D341Med (cell line): ENCODE data around the gene EGR1.
A peak's percentile ranks its signal among the peaks of the same experiment; 100 is the strongest.

ENCODE experiments used
- DNase-seq: peaks from one replicate; pipeline ENCODE4 v3.0.0; 2012; ENCODE audit warnings: low spot score

Gene EGR1

DNA sequence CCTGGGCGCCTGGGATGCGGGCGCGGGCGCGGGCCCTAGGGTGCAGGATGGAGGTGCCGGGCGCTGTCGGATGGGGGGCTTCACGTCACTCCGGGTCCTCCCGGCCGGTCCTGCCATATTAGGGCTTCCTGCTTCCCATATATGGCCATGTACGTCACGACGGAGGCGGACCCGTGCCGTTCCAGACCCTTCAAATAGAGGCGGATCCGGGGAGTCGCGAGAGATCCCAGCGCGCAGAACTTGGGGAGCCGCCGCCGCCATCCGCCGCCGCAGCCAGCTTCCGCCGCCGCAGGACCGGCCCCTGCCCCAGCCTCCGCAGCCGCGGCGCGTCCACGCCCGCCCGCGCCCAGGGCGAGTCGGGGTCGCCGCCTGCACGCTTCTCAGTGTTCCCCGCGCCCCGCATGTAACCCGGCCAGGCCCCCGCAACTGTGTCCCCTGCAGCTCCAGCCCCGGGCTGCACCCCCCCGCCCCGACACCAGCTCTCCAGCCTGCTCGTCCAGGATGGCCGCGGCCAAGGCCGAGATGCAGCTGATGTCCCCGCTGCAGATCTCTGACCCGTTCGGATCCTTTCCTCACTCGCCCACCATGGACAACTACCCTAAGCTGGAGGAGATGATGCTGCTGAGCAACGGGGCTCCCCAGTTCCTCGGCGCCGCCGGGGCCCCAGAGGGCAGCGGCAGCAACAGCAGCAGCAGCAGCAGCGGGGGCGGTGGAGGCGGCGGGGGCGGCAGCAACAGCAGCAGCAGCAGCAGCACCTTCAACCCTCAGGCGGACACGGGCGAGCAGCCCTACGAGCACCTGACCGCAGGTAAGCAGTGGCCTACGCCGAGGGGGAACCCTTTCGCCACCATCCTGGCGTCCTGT is at the start of gene EGR1:
TSS of gene EGR1 (plus strand) at position 219 of the 864 bp plus-strand sequence. CDS start at position 502, 283 bp downstream.
- DNase-seq, result peak; percentile 89

DNA sequence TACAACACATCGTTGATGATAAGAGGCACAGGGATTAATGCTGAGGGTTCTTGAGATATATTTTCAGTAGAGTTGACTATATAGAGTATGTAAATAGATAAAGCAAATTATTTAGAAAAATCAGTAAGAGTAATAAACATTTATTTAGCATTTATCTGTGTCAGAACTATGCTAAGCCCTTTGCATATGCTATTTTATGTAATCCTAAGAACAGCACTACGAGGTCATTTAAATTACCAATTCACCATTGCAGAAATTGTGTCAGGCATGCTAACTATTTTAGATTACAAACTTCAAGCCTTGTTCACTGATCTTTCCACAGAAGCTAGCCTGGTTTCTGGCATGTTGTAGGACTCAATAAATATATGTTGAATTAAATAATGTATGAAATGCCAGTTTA is 46.8 kb upstream of the EGR1 start:
- no peak for DNase-seq

DNA sequence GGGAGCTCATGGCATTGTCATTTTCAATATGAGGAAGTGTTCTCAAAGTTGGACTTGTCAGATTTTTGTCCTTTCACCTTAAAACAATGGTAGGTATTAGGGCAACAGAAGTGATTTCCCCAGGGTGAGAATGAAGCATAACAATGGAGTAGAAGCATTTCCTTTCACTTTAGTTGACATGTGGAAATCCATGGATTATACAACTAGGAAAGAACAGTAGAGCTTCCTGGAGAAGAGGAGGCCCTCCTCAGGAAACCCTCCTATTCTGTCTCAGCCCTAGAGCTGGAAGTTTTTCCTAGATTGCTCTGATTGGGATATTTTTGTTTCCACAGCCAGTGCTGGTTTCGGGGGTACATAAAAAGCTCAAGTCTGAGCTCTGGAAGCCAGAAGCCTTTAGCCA is 40.2 kb upstream of the EGR1 start:
- DNase-seq, result no peak

DNA sequence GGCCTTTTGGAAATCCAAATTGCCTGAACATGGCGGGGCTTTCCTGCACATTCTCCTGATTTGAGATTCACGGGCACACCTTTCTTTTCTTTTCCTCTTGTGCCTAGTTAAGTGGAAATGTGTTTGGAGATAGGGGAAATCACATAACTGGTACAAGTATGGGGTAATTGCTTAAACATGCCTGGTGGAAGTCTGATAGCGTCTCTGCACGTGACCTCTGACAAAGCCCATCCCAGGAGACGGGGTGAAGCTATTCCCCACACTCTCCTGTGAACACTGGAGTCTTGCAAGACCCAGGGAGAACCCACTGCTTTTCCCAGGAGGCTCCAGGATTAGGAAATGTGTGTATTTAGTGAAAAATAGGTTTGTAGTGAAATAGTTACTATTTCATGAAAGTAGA is 29.3 kb upstream of the EGR1 start:
- no peak for DNase-seq

DNA sequence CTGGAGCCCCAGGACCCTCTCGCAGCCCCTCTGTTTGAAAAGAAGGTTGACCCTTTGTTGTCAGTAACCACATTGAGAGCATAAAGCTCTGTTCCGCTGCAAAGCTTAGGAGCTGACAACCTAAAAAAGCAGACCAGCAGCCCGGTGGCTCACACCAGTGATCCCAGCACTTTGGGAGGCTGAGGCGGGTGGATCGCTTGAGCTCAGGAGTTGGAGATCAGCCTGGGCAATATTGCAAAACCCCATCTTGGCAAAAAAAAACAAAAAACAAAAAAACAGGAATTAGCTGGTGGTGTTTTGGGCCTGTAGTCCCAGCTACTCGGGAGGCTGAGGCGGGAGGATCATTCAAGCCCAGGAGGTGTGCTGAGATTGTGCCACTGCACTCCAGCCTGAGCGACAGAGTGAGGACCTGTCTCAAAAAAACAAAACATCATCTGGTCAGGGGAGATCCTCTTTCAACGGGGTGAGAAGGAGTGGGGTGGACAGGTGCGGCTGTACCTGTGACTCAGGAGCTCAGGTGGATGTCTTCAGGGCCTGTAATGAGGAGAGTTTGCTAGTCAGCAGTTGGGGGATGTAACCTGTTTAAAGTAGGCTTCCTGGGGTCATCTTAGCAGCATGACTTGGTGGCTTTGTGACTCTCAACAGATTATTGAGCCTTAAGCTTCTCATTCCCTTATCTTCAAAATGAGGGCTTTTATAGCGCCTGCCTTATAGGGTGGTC is 27.1 kb upstream of the EGR1 start:
- no peak for DNase-seq

DNA sequence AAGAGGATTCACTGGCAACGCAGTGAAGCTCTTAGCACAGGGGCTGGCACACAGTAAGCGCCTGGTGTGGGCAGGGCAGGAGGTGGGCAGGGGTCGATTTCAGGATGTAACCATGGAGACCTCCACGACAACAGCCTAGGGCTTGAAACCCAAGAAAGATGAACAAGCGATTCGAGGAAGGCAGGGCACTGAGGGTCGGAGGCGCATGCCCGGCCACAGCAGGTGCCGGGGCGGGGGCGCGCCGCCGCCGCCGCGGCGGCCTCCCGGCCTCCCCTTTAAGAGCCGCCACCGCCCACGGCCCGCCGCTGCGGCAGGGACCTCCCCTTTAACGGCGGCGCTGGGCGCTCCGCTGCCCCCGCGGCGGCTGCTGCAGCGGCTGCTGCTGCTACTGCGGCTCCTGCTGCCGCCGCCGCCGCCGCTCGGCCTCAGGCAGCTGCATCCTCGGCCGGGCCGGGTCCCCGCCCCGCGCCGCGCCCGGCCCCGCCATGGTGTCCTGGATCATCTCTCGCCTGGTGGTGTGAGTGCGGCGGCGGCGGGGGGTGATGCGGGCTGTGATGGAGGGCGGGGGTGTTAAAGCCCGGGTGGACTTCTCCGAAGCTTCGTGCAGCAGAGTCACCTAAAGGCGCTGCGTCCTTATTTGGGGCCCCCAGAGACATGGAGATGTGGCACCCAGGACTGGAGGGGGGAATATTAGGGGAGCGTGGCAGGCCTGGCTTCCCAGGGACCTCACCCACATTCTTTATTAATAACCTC is 26.4 kb upstream of the EGR1 start, which contains the start of gene REEP2:
TSS of gene REEP2 (plus strand) at position 334 of the 753 bp plus-strand sequence. CDS start at position 486, 152 bp downstream.
- DNase-seq, result peak; percentile 92

DNA sequence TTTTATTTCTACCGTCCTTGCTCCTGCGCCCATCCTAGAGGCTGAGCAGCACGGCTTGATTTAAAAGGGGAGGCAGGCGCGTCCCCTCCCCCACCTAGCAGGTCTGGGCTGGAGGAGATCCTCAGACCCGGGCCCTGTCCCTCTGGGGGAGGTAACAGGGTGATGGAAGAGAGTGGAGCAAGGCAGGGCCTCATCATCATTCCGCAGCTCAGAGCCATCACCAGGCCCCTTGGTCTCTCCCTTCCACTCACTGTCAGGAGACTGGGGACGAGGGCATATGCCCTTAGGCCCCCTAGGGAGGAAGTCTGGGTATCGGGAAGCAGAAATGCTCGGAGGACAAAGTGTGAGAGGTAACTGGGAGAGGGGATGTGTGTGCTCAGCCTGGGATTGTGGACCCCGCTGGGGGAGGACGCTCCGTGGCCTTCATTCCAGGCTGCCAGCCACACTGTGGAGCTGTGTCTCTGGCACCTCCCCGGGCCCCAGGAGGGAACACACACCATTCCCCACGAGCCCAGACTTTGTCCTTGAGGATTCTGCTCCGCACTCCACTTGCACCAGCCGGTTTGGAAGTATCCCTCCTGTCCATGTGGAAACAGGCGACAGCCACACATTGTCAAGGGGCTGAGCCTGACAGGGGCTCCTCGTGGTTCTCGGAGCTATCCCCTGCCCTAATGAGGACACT is 25.7 kb upstream of the EGR1 start:
- DNase-seq, result peak; percentile 52

DNA sequence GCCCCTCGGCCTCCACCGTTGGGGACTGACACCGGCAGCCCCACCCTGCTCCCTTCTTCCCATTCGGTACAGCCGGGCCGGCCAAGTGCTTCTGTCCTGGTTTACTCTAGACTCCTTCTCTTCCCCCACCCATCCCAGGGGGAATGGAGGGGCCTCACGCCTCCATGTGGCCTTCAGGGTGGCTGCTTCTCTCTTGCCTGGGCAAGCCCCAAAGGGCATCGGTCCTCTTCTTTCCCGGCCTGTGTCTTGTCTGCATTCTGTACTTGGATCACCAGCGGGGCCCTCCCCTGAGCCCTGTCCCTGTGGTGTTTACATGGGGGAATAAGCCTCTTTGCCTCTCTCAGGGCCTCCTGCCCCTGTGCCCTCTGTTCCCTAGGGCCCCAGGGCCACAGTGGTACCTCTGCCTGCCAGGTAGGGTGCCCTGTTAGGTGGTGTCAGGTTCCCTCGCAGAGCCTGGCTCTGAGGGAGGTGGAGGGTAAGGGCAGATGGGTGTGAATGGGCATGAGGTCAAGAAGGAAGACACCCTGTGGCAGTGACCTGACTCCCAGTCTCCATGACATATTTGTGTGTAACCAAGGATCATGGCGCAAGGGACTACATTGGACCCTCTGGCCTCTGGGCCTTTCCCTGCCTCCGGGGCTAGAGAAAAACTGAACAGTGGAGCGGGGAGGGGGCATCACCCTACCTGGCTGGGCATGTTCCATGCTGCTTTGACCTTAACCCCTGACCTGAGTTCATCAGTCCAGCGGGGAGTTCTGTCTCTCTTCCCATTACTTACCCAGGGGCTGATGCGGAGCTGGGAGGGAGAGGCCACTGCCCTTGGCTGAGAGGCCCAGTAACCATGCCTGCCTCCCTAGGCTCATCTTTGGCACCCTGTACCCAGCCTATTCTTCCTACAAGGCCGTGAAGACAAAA is 24.9 kb upstream of the EGR1 start:
- DNase-seq, result no peak

DNA sequence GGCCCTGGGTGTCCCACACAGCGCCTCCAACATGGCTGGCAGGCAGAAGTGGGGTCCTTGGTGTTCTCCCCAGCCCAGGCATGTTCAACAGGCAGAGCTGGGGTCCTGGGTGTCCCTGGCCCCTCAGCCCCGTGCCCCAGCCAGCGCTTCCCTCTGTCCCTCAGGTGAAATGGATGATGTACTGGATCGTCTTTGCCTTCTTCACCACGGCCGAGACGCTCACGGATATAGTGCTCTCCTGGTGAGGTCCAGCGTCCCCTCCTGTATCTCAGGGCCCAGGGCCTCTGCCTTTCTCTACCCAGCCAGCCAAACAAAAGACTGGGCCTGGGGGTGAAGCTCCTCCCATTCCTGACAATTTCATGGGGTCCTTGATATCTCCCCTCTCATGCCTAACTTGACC is 24.1 kb upstream of the EGR1 start:
- no peak for DNase-seq

DNA sequence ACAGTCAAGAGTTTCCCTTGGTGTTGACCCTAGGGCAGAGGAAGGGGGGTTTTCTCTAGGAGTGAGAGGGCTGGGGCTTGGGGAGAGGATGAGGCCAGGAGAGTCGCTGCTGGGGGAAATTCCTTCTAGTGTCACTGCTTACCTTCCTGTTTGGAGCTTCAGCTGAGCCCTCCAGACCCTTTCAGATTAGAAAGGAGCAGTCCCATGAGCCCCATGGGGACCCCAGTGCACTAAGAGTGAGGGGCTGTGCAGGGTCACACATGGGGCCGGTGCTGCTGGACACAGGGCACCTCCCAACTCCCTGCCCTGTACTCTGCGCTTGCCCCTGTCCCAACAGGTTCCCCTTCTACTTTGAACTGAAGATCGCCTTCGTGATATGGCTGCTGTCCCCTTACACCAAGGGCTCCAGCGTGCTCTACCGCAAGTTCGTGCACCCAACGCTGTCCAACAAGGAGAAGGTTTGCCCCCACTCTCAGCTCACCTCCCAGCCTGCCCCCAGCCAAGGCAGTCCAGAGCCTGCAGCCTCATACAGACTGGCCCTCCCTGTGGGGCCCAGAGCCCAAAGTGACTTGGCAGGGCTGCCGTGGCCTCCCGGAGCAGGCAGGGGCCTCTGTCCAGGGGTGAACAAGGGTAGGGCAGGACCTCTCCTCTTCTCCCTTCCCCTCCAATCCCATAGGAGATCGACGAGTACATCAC is 21.1 kb upstream of the EGR1 start:
- no peak for DNase-seq

DNA sequence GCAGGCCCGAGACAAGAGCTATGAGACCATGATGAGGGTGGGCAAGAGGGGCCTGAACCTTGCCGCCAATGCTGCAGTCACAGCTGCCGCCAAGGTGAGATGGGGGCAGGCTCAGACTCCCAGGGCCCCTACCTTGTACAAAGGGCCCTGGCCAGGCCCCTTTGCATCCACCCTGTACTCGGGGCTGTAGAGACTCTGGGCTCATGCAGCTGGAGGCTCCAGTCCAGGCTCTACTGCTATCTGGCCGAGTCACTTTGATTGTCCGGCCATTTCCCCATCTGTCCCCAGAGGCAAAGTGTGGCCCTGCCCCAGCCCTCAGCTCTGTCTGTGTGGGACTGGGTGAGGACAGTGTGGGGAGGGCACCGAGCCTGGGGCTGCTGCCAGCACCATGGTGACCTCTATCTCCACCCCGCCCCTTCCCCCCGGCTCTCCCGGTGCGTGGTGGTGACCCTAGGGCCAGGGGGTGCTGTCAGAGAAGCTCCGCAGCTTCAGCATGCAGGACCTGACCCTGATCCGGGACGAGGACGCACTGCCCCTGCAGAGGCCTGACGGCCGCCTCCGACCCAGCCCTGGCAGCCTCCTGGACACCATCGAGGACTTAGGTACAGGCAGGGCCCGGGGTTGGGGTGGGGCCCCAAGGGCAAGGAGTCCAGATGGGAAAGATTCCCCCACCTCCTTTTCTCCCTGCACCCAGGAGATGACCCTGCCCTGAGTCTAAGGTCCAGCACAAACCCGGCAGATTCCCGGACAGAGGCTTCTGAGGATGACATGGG is 20.3 kb upstream of the EGR1 start:
- DNase-seq, result no peak

DNA sequence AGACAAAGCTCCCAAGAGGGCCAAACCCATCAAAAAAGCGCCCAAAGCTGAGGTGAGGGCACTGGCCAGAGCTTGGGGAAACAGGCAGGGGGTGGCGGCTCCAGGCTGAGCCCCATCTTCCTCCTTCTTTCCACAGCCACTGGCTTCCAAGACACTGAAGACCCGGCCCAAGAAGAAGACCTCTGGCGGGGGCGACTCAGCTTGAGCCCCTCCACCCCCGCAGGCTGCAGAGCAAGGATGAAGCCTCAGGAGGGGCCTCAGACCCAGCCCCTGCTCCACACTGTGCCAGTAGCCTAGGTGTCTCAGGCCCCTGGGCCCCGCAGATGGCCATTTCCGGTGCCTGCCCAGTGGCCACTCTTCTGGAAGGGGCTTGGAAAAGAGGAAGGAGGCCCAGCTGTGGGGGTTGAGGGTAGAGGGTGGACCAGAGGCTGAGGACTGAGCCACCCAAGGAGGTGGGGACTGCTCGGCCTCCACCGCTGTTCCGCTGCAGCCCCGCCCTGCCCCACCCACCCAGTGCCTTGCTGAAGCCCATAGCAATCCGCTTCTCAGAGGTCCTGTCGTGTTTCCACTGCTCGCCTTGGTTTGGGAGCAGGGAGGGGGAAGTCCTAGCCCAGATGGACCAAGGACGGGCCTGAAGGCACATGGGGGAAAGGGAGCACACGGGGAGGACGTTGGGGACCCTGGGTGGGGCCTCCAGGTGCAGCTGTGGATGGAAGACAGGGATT is 19.6 kb upstream of the EGR1 start:
- DNase-seq, result no peak

DNA sequence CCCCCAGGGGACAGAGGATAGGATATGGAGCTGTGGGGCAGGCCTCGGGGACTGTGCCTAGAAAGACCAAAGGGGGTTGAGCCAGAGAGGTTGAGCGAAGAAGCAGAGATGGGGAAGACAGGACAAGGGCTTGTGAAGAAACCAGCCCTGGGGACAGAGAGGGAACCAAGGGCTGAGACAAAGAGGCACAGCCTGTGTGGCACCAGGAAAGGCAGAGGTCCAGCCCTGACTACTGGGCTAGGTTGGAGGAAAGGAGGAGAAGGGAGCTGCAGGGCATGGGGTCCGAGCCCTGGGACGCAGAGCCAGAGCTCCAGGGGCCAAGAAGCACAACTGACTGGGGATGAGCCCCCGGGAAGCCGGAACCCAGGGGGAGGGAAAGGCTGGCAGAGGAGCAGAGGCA is 17.2 kb upstream of the EGR1 start:
- DNase-seq, result no peak

DNA sequence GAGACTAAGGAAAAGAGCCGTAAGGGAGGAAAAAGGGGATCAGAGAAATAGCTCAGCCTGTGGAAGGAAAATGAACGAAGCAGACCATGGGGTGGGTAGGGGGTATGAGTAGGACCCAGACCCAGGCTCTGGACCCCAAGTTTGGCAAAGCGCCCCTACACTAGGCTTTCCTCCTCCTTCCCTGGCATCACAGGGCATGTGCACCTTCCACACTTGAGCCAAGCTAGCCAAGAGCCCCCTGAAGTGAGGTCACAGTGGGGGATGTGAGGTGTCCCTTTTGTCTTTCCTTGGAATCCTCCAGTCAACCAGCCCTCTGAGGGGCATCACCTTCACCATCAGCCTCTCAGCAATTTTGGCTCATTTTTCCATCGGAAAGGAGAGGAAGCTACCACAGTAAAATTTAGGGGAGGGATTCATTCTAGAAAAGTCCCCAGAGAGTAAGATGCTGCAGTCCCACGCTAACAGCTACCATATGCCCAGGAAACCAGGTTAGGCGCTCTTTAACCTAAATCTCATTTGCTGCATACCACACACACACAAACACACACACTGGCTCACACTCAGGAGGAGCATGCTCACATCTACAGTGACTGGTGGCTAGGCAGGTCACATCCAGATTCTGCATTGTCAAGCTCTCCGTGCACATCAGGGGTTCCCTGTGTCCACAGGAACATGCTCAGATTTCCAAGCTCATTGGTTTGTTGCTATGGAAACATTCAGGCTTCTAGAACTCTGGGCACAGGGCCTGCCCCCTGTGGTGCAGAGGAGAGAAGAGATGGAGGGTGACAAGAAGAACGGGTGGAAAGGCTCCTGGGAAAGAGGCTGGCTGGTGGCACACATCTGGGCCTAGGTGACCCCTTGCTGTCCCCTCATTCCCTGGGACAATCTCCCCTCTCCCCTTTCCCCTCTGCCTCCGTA is 16.5 kb upstream of the EGR1 start:
- no peak for DNase-seq

DNA sequence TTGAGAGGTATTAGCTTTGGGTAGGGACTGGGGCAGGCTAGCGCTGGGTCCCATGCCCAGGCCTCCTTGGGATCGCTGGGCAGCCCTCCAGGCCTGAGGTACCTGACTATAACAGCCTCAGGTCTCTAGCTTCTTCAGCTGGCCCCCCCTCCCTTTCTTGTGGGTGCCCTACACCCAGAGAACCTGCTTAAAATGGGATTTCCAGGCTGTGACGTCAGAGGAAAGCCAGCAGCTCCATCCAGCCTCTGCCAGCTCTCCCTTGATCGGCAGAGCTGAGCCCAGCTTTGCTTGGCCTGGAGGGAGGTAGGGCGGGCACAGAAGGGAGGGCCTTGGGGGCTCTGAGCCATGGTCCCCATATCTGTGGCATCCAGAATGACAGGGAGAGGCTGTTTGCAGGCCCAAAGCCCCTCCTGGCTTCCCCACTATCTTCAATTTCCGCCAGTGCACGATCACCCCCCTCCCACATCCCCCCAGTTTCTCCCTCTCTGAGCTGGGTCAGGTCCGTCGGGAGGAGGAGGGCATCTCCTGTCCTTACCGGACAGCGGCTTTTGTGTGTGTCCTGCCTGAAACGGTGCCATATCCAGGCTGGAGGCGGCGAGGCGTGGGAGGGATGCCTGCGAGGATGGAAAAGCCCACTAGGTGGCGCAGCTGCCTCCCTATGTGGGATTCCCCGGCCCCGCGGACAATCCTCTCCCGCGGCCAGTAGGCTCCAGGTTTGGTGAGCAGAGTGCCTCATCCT is 15.6 kb upstream of the EGR1 start:
- peak; percentile 95 for DNase-seq

DNA sequence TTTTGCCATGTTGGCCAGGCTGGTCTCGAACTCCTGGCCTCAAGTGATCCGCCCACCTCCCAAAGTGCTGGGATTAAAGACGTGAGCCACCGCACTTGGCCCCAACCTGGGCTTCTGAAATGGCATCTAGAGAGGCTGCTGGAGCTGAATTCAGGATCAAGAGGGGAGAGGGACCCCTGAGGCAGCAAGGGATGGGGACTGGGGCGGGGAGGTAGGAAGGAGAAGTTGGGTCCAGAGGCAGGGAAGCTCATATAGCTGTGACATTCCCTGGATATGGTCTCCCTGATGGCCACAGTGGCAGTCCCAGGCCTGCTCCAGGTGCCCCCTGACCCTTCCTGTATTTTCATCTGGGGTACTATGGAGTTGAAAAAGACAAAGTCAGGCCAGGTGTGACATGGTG is 14.3 kb upstream of the EGR1 start:
- DNase-seq, result no peak

DNA sequence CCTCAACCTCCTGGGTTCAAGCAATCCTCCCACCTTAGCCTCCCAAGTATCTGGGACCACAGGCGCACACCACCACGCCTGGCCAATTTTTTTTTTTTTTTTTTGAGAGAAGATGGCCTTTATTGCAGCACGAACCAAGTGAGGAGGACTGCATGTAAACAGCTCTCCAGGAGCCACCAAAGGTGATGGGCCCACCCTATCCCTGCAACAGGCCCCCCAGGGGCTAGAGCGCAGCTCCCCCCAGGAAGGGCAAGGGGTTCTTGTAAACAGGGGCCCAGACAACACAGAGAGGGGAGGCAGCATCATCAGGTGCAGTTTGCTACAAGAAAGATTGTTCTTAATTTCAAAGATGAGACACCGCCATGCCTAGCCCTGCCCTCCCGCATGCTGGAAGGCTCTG is 12.6 kb upstream of the EGR1 start:
- no peak for DNase-seq
